HepG2 (cell line): ENCODE data around the gene SMIM13. TPM values are rescaled to one million over a fixed set of nuclear protein-coding genes. Genes with fewer than 3 reads are reported as not detected.

Experiments
- BCLAF1 ChIP-seq: fragments of 450-650 bp; IDR thresholded peaks from 2 replicates; pipeline ENCODE4 v1.6.1; 2017; ENCODE audit warnings: mild to moderate bottlenecking
- CBX5 ChIP-seq: sonication (generic); formaldehyde crosslinking; IDR thresholded peaks from 2 replicates; pipeline ENCODE4 v1.4.0; 2020; ENCODE audit warnings: missing genetic modification reagents, borderline replicate concordance
- SMC3 ChIP-seq: IDR thresholded peaks from 2 replicates; pipeline ENCODE4 v1.6.1; 2011; ENCODE audit warnings: low read length, improper control_type of control experiment
- TMF1 ChIP-seq: sonication (generic); formaldehyde crosslinking; IDR thresholded peaks from 2 replicates; pipeline ENCODE4 v1.8.1; 2022; ENCODE audit warnings: low read depth, missing genetic modification reagents
- ZHX1 ChIP-seq: sonication (generic); formaldehyde crosslinking; IDR thresholded peaks from 2 replicates; pipeline ENCODE4 v1.8.1; 2022; ENCODE audit warnings: low read depth, mild to moderate bottlenecking, missing genetic modification reagents
- ZSCAN21 ChIP-seq: sonication (generic); formaldehyde crosslinking; IDR thresholded peaks from 2 replicates; pipeline ENCODE4 v1.8.0; 2022; ENCODE audit warnings: mild to moderate bottlenecking, missing genetic modification reagents, moderate library complexity, borderline replicate concordance
- polyA plus RNA-seq, 8 experiments: library from polyadenylated mRNA; depleted of rRNA in 3 of 8; stranded (reverse) in 7 of 8; unstranded in 1 of 8; fragments of >200 nt; fragmentation: Illumina TruSeq in 4 of 8; extraction: Trizol in 4 of 8; gene quantifications; 2 replicates each; pipeline versions ENCODE4 v1.2.1 to v1.2.3, GENCODE V29; 2011 to 2016; ENCODE audit warnings: low read depth in 4 of 8, missing spikeins in 1 of 8, mixed read lengths in 1 of 8; ENCODE audit not compliant: insufficient read depth in 1 of 8
- total RNA-seq, 5 experiments: library from RNA; depleted of rRNA; stranded (reverse); fragments of >200 nt; fragmentation: Illumina TruSeq; extraction: Trizol; gene quantifications; 2 replicates each; pipeline ENCODE4 v1.2.3, GENCODE V29; 2016; ENCODE audit warnings: low read depth in 1 of 5
- TF ChIP-seq, protein P1 (sequence below), 2 experiments: fragments of 450-650 bp in 1 of 2; sonication (generic) in 1 of 2; formaldehyde crosslinking in 1 of 2; IDR thresholded peaks; 2 replicates each; pipeline versions ENCODE4 v1.6.1 to v1.8.0; 2016 to 2022; ENCODE audit warnings: antibody characterized with exemption in 1 of 2, mild to moderate bottlenecking in 1 of 2, missing genetic modification reagents in 1 of 2
- TF ChIP-seq, protein P2 (sequence below): sonication (generic); formaldehyde crosslinking; conservative IDR thresholded peaks from 2 replicates; pipeline ENCODE4 v1.8.0; 2022; ENCODE audit warnings: missing genetic modification reagents

The SMIM13 gene
- total and polyA plus RNA-seq, 2 of the 13 experiments (the other 11 are each of a cell fraction or from before 2014, with no cell fraction given): 2.7 to 10.2 TPM

GRCh38 chr6:11164717-11165646 is 71.3 kb downstream of the SMIM13 start (continued):
- TF ChIP-seq, protein P1, sequence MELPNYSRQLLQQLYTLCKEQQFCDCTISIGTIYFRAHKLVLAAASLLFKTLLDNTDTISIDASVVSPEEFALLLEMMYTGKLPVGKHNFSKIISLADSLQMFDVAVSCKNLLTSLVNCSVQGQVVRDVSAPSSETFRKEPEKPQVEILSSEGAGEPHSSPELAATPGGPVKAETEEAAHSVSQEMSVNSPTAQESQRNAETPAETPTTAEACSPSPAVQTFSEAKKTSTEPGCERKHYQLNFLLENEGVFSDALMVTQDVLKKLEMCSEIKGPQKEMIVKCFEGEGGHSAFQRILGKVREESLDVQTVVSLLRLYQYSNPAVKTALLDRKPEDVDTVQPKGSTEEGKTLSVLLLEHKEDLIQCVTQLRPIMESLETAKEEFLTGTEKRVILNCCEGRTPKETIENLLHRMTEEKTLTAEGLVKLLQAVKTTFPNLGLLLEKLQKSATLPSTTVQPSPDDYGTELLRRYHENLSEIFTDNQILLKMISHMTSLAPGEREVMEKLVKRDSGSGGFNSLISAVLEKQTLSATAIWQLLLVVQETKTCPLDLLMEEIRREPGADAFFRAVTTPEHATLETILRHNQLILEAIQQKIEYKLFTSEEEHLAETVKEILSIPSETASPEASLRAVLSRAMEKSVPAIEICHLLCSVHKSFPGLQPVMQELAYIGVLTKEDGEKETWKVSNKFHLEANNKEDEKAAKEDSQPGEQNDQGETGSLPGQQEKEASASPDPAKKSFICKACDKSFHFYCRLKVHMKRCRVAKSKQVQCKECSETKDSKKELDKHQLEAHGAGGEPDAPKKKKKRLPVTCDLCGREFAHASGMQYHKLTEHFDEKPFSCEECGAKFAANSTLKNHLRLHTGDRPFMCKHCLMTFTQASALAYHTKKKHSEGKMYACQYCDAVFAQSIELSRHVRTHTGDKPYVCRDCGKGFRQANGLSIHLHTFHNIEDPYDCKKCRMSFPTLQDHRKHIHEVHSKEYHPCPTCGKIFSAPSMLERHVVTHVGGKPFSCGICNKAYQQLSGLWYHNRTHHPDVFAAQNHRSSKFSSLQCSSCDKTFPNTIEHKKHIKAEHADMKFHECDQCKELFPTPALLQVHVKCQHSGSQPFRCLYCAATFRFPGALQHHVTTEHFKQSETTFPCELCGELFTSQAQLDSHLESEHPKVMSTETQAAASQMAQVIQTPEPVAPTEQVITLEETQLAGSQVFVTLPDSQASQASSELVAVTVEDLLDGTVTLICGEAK (IDR thresholded peaks at IDR 0.05): no peak
- TF ChIP-seq, protein P1 (CRISPR knock-in tag; IDR thresholded peaks at IDR 0.05): no peak
- no peak for TF ChIP-seq BCLAF1
- no peak for TF ChIP-seq TMF1 (CRISPR knock-in tag)
- TF ChIP-seq CBX5 (CRISPR knock-in tag): no peak
- TF ChIP-seq, protein P2, sequence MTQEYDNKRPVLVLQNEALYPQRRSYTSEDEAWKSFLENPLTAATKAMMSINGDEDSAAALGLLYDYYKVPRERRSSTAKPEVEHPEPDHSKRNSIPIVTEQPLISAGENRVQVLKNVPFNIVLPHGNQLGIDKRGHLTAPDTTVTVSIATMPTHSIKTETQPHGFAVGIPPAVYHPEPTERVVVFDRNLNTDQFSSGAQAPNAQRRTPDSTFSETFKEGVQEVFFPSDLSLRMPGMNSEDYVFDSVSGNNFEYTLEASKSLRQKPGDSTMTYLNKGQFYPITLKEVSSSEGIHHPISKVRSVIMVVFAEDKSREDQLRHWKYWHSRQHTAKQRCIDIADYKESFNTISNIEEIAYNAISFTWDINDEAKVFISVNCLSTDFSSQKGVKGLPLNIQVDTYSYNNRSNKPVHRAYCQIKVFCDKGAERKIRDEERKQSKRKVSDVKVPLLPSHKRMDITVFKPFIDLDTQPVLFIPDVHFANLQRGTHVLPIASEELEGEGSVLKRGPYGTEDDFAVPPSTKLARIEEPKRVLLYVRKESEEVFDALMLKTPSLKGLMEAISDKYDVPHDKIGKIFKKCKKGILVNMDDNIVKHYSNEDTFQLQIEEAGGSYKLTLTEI (CRISPR knock-in tag): no peak
- no peak for TF ChIP-seq SMC3
- TF ChIP-seq ZSCAN21: no peak
- no peak for TF ChIP-seq ZHX1
